Tibial artery (tissue), 4 donors: ENCODE data around the gene CSN1S1.
"Not testable (repeated sequence)": the region's sequence is repeated elsewhere in the genome, so short reads cannot be mapped to it uniquely, and the experiment has no call there.

Experiments
- DNase-seq, 2 donors: peaks; one replicate each; pipeline ENCODE4 v3.0.0-alpha.2; 2019
- H3K27ac ChIP-seq, 2 donors: fragments of 200-600 bp; sonication (generic) in 1 of 2; 1 replicate in 1 of 2; 2 replicates in 1 of 2; pipeline ENCODE4 v1.5.1; 2018 to 2019; ENCODE audit warnings: mild to moderate bottlenecking in 1 of 2
- H3K27me3 ChIP-seq, 2 donors: fragments of 200-600 bp; sonication (generic) in 1 of 2; one replicate each; pipeline versions ENCODE4 v1.5.1 to v1.6.0; 2016 to 2019
- H3K36me3 ChIP-seq, 3 donors: fragments of 200-600 bp; sonication (generic) in 2 of 3; one replicate each; pipeline ENCODE4 v1.5.1; 2016 to 2019; ENCODE audit warnings: mild to moderate bottlenecking in 2 of 3
- H3K4me1 ChIP-seq, 4 donors: fragments of 200-600 bp; sonication (generic) in 2 of 4; 1 replicate in 3 of 4; 2 replicates in 1 of 4; pipeline ENCODE4 v1.5.1; 2016 to 2019
- H3K4me3 ChIP-seq, 2 donors: fragments of 200-600 bp; sonication (generic) in 1 of 2; 1 replicate in 1 of 2; 2 replicates in 1 of 2; pipeline ENCODE4 v1.5.1; 2018 to 2019; ENCODE audit warnings: mild to moderate bottlenecking in 2 of 2
- H3K9me3 ChIP-seq, 3 donors: fragments of 200-600 bp; sonication (generic) in 1 of 3; one replicate each; pipeline ENCODE4 v1.5.1; 2016 to 2019
- CTCF ChIP-seq, 2 experiments: fragments of 200-600 bp in 1 of 2; fragments of 450-650 bp in 1 of 2; IDR thresholded peaks; one replicate each; pipeline ENCODE4 v1.5.1; 2017 to 2019; ENCODE audit warnings: antibody characterized with exemption in 2 of 2, mild to moderate bottlenecking in 1 of 2, moderate library complexity in 1 of 2
- intact Hi-C: fragments of 100-400 bp; cut with DNase I; formaldehyde crosslinking; loops from one replicate; pipeline ENCODE4 v1.15.0; 2023; ENCODE audit warnings: low total_unique reads

CSN1S1 gene

GRCh38 chr4:69920874-69921273, 10.0 kb upstream of the CSN1S1 start:
- Histone ChIP-seq H3K36me3 (no peaks in the 10 kb centered on the region), H3K4me1 (no peaks in the 10 kb centered on the region), H3K9me3 (no peaks in the 10 kb centered on the region), H3K27me3 (no peaks in the 10 kb centered on the region), H3K4me3 (no peak overlapping the region), H3K27ac (no peak overlapping the region)
- intact Hi-C loops, result no loop called here
- no peak for DNase-seq
- no peak for TF ChIP-seq CTCF (IDR thresholded peaks at IDR 0.05)

- H3K27me3 ChIP-seq, intact Hi-C loops, H3K36me3 ChIP-seq, H3K4me1 ChIP-seq, H3K9me3 ChIP-seq, H3K27ac ChIP-seq, DNase-seq, H3K4me3 ChIP-seq: not testable (repeated sequence)
These were observed 7.0 kb upstream of the CSN1S1 start for GRCh38 chr4:69923782-69924410.

GRCh38 chr4:69934150-69934549, 3.3 kb downstream of the CSN1S1 start:
- intact Hi-C loops, result no loop called here
- H3K4me1 ChIP-seq, result no peaks in the 10 kb centered on the region
- H3K27ac ChIP-seq, result no peak overlapping the region
- no peak for TF ChIP-seq CTCF (IDR thresholded peaks at IDR 0.05)
- no peak overlapping the region for H3K4me3 ChIP-seq
- no peaks in the 10 kb centered on the region for H3K36me3 ChIP-seq
- no peaks in the 10 kb centered on the region for H3K9me3 ChIP-seq
- no peak for DNase-seq
- H3K27me3 ChIP-seq, result no peaks in the 10 kb centered on the region

GRCh38 chr4:69936566-69936965, 5.7 kb downstream of the CSN1S1 start:
- intact Hi-C loops, result no loop called here
- Histone ChIP-seq H3K9me3 (no peaks in the 10 kb centered on the region), H3K4me1 (no peaks in the 10 kb centered on the region), H3K27me3 (no peaks in the 10 kb centered on the region), H3K4me3 (no peak overlapping the region), H3K27ac (no peak overlapping the region), H3K36me3 (no peaks in the 10 kb centered on the region)
- no peak for TF ChIP-seq CTCF (IDR thresholded peaks at IDR 0.05)
- DNase-seq, result no peak

GRCh38 chr4:69951602-69952001, 20.7 kb downstream of the CSN1S1 start:
- DNase-seq, result no peak
- Histone ChIP-seq H3K36me3 (no peaks in the 10 kb centered on the region), H3K9me3 (no peaks in the 10 kb centered on the region), H3K4me3 (no peak overlapping the region), H3K27ac (no peak overlapping the region), H3K27me3 (no peaks in the 10 kb centered on the region), H3K4me1 (no peaks in the 10 kb centered on the region)
- intact Hi-C loops, result no loop called here
- no peak for TF ChIP-seq CTCF (IDR thresholded peaks at IDR 0.05)

- no peak for DNase-seq
- H3K27me3 ChIP-seq, result no peaks in the 10 kb centered on the region
- no peaks in the 10 kb centered on the region for H3K4me1 ChIP-seq
- H3K36me3 ChIP-seq, result no peaks in the 10 kb centered on the region
- TF ChIP-seq CTCF (IDR thresholded peaks at IDR 0.05), result no peak
- H3K4me3 ChIP-seq, result no peak overlapping the region
- no peak overlapping the region for H3K27ac ChIP-seq
- H3K9me3 ChIP-seq, result no peaks in the 10 kb centered on the region
- intact Hi-C loops, result no loop called here
These were observed 26.3 kb downstream of the CSN1S1 start for GRCh38 chr4:69957209-69957608.
